ENCODE measurements around the gene MS4A14. TPM values are rescaled to one million over a fixed set of nuclear protein-coding genes. Genes with fewer than 3 reads are reported as not detected.

Gene MS4A14, protein sequence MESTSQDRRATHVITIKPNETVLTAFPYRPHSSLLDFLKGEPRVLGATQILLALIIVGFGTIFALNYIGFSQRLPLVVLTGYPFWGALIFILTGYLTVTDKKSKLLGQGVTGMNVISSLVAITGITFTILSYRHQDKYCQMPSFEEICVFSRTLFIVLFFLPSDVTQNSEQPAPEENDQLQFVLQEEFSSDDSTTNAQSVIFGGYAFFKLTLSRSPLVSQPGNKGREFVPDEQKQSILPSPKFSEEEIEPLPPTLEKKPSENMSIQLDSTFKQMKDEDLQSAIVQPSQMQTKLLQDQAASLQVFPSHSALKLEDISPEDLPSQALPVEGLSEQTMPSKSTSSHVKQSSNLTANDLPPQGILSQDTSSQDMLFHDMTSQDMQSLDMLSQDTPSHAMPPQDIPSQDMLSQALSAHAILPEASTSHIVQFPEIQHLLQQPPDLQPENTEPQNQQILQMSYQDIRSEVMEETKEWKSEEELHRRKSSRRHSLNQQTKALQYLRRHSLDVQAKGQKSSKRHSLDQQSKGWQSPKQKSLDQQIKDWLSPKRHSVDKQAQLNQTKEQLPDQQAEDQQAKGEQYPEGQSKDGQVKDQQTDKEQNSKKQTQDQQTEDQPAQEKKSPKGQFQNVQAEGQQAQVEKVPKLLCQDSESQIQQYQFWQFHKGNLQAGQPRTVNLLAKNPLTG
- polyA plus RNA-seq = 1 to 10 TPM in 1 of 4 donors, under 1 TPM in 1, not detected in 2; 0.12 to 1.2 TPM
- long read RNA-seq, donor 1 = 0 reads
- long read RNA-seq, donor 2 = 0 reads
- long read RNA-seq, donor 3 = 0 reads
- long read RNA-seq, donor 4 = 0 reads
- long read RNA-seq, donor 5 = 0 reads
- long read RNA-seq, donor 6 = 0 reads
- long read RNA-seq, donor 7 = 0 reads
- long read RNA-seq, donor 8 = 0 reads
- long read RNA-seq, donor 9 = 0 reads
- long read RNA-seq, donor 10 = 0 reads

- FAIRE-seq (no peak), DNase-seq (no peak)
- no peaks in the 10 kb centered on the region for H3K36me3 ChIP-seq (ENCODE audit: control insufficient read depth in 3 of 3, insufficient read depth in 2 of 3, low read depth in 1 of 3, low read length in 3 of 3)
- H3K9me3 ChIP-seq (ENCODE audit: control insufficient read depth in 2 of 2, insufficient read depth in 1 of 2, low read depth in 1 of 2, low read length in 1 of 2) = no peaks in the 10 kb centered on the region
- H3K27me3 ChIP-seq (ENCODE audit: control insufficient read depth in 3 of 3, insufficient read depth in 3 of 3, low read length in 3 of 3) = no peaks in the 10 kb centered on the region
- no peak within 1 kb of the TSS for H3K27ac ChIP-seq (ENCODE audit: low read depth in 1 of 3, low read length in 2 of 3)
- no peaks in the 10 kb centered on the region for H3K4me1 ChIP-seq (ENCODE audit: control insufficient read depth in 3 of 3, insufficient read depth in 2 of 3, low read depth in 1 of 3, low read length in 2 of 3)
- 58 to 69% (median 59%) methylated on average over 3 of the region's 3 CpGs for WGBS, 3 donors
- no peak within 1 kb of the TSS for H3K4me3 ChIP-seq (ENCODE audit: low read depth in 1 of 3, low read length in 3 of 3)
These were observed at the start of gene MS4A14 for GRCh38 chr11:60396382-60396781. Gene MS4A14 (plus strand): TSS chr11:60396459. CDS start chr11:60396579, 120 bp downstream.

DNA sequence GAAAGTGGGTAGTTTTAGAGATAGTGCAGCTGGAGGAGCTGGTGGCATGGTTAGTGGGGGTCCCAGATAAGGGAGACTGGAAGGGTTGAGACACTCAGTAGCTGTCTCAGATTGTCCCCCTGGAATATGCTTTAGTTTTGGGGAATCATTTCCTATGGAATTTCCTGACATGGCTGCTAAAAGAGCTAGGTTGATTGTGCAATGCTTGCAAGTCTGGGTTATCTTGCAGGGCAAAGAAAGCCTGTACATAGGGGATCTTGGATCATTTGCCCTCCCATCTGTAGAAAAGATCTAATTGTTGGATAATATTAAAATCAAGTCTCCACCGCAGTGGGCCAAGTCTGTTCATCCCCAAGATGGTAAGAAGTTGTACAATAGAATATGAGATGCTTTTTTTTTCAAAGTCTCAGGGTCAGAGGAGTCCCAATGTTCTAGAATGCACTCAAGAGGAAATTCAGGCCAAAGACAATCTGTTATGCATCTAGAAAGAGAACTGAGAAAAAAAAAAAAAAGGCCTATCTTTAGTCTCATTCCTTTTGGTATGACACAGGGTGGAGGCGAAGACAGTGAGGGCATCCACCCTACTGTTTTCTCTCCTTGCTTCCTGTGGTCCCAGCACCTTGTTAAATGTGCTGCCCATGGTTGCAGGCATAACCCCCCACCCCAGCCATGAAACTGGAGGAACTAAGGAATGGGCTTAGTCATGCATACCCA lies 49.0 kb upstream of the MS4A14 start:
- 96 to 97% (median 96%) methylated on average over 2 of the region's 2 CpGs for WGBS, 3 donors
- H3K27me3 ChIP-seq (ENCODE audit: control insufficient read depth in 3 of 3, insufficient read depth in 3 of 3, low read length in 3 of 3) = no peaks in the 10 kb centered on the region
- no peaks in the 10 kb centered on the region for H3K36me3 ChIP-seq (ENCODE audit: control insufficient read depth in 3 of 3, insufficient read depth in 2 of 3, low read depth in 1 of 3, low read length in 3 of 3)
- no peak overlapping the region for H3K27ac ChIP-seq (ENCODE audit: low read depth in 1 of 3, low read length in 2 of 3)
- H3K4me3 ChIP-seq (ENCODE audit: low read depth in 1 of 3, low read length in 3 of 3) = no peak overlapping the region
- peaks cover 0 to 27% (median 6%) of the 10 kb centered on the region in 3 donors for H3K4me1 ChIP-seq (ENCODE audit: control insufficient read depth in 3 of 3, insufficient read depth in 2 of 3, low read depth in 1 of 3, low read length in 2 of 3)
- no peak for FAIRE-seq
- H3K9me3 ChIP-seq (ENCODE audit: control insufficient read depth in 2 of 2, insufficient read depth in 1 of 2, low read depth in 1 of 2, low read length in 1 of 2) = peaks cover 0 to 5% of the 10 kb centered on the region in 2 donors
- DNase-seq = no peak

GRCh38 chr11:60348116-60348515 lies 48.1 kb upstream of the MS4A14 start:
- Histone ChIP-seq H3K27me3 (ENCODE audit: control insufficient read depth in 3 of 3, insufficient read depth in 3 of 3, low read length in 3 of 3) (no peaks in the 10 kb centered on the region), H3K9me3 (ENCODE audit: control insufficient read depth in 2 of 2, insufficient read depth in 1 of 2, low read depth in 1 of 2, low read length in 1 of 2) (peaks cover 0 to 5% of the 10 kb centered on the region in 2 donors), H3K4me1 (ENCODE audit: control insufficient read depth in 3 of 3, insufficient read depth in 2 of 3, low read depth in 1 of 3, low read length in 2 of 3) (peaks cover 0 to 27% (median 8%) of the 10 kb centered on the region in 3 donors), H3K27ac (ENCODE audit: low read depth in 1 of 3, low read length in 2 of 3) (no peak overlapping the region), H3K4me3 (ENCODE audit: low read depth in 1 of 3, low read length in 3 of 3) (no peak overlapping the region), H3K36me3 (ENCODE audit: control insufficient read depth in 3 of 3, insufficient read depth in 2 of 3, low read depth in 1 of 3, low read length in 3 of 3) (no peaks in the 10 kb centered on the region)
- DNase-seq = peak; percentile 28 to 41
- no peak for FAIRE-seq
- 56 to 69% (median 62%) methylated on average over 2 of the region's 2 CpGs for WGBS, 3 donors

DNA sequence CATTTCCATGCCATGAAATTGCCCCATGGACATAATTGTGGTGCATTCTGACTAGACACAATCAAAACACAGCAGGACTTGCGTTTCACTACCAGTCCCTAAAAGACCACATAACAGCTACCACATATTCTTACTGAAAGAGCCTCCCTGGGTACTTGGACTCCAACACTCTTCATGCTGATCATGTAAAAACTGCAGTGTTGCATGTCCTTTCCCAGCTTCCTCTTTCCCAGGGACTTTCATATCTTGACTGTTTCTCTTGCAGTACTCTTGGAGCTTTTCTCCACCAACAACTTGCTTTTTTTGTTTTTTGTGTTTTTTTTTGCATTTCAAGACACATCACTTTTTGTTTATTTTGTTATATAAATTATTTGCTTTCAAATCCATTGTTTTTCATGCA lies 46.3 kb upstream of the MS4A14 start:
- DNase-seq (peak in 1 of 2 donors; percentile 22), FAIRE-seq (no peak)
- Histone ChIP-seq H3K27me3 (ENCODE audit: control insufficient read depth in 3 of 3, insufficient read depth in 3 of 3, low read length in 3 of 3) (no peaks in the 10 kb centered on the region), H3K9me3 (ENCODE audit: control insufficient read depth in 2 of 2, insufficient read depth in 1 of 2, low read depth in 1 of 2, low read length in 1 of 2) (peaks cover 0 to 7% of the 10 kb centered on the region in 2 donors), H3K27ac (ENCODE audit: low read depth in 1 of 3, low read length in 2 of 3) (no peak overlapping the region), H3K36me3 (ENCODE audit: control insufficient read depth in 3 of 3, insufficient read depth in 2 of 3, low read depth in 1 of 3, low read length in 3 of 3) (no peaks in the 10 kb centered on the region), H3K4me3 (ENCODE audit: low read depth in 1 of 3, low read length in 3 of 3) (no peak overlapping the region), H3K4me1 (ENCODE audit: control insufficient read depth in 3 of 3, insufficient read depth in 2 of 3, low read depth in 1 of 3, low read length in 2 of 3) (peaks cover 0 to 27% (median 8%) of the 10 kb centered on the region in 3 donors)
- 81 to 88% (median 81%) methylated on average over 1 of the region's 1 CpG for WGBS, 3 donors

GRCh38 chr11:60357771-60358170 lies 38.5 kb upstream of the MS4A14 start:
- WGBS, 3 donors = 32 to 43% (median 35%) methylated on average over 2 of the region's 2 CpGs
- no peak for FAIRE-seq

DNA sequence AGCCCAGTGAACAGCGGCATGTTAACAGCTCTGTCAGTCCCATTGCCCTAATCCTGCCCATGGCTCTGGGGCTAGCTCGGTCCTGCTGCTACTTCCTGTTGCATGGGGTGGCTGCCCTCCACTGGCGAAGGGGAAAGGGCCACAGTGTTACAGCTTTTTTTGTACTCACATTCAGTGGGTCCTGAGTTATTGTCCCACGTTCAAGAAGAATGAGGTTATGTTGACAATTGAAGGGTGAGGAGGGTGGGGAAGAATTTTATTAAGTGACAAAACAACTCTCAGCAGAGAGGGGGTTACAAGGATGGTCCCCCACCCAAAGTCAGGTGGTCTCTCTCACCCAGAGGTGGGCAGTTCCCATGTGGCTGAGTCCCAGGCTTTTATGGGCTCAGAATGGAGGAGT lies 35.6 kb upstream of the MS4A14 start:
- FAIRE-seq (no peak), DNase-seq (no peak)
- no peak overlapping the region for H3K4me3 ChIP-seq (ENCODE audit: low read depth in 1 of 3, low read length in 3 of 3)
- no peaks in the 10 kb centered on the region for H3K27me3 ChIP-seq (ENCODE audit: control insufficient read depth in 3 of 3, insufficient read depth in 3 of 3, low read length in 3 of 3)
- H3K27ac ChIP-seq (ENCODE audit: low read depth in 1 of 3, low read length in 2 of 3) = no peak overlapping the region
- H3K4me1 ChIP-seq (ENCODE audit: control insufficient read depth in 3 of 3, insufficient read depth in 2 of 3, low read depth in 1 of 3, low read length in 2 of 3) = no peaks in the 10 kb centered on the region
- H3K9me3 ChIP-seq (ENCODE audit: control insufficient read depth in 2 of 2, insufficient read depth in 1 of 2, low read depth in 1 of 2, low read length in 1 of 2) = peaks cover 0 to 18% of the 10 kb centered on the region in 2 donors
- no peaks in the 10 kb centered on the region for H3K36me3 ChIP-seq (ENCODE audit: control insufficient read depth in 3 of 3, insufficient read depth in 2 of 3, low read depth in 1 of 3, low read length in 3 of 3)
- WGBS, 3 donors = 89 to 92% (median 90%) methylated on average over 4 of the region's 4 CpGs

More at GRCh38 chr11:60357771-60358170, 38.5 kb upstream of the MS4A14 start:
- Histone ChIP-seq H3K4me1 (ENCODE audit: control insufficient read depth in 3 of 3, insufficient read depth in 2 of 3, low read depth in 1 of 3, low read length in 2 of 3) (peaks cover 0 to 3% (median 0%) of the 10 kb centered on the region in 3 donors), H3K36me3 (ENCODE audit: control insufficient read depth in 3 of 3, insufficient read depth in 2 of 3, low read depth in 1 of 3, low read length in 3 of 3) (no peaks in the 10 kb centered on the region), H3K9me3 (ENCODE audit: control insufficient read depth in 2 of 2, insufficient read depth in 1 of 2, low read depth in 1 of 2, low read length in 1 of 2) (peaks cover 0 to 20% of the 10 kb centered on the region in 2 donors), H3K27ac (ENCODE audit: low read depth in 1 of 3, low read length in 2 of 3) (no peak overlapping the region), H3K4me3 (ENCODE audit: low read depth in 1 of 3, low read length in 3 of 3) (no peak overlapping the region), H3K27me3 (ENCODE audit: control insufficient read depth in 3 of 3, insufficient read depth in 3 of 3, low read length in 3 of 3) (no peaks in the 10 kb centered on the region)
- DNase-seq = no peak

- DNase-seq (no peak), FAIRE-seq (no peak)
- H3K27ac ChIP-seq (ENCODE audit: low read depth in 1 of 3, low read length in 2 of 3) = no peak overlapping the region
- H3K36me3 ChIP-seq (ENCODE audit: control insufficient read depth in 3 of 3, insufficient read depth in 2 of 3, low read depth in 1 of 3, low read length in 3 of 3) = no peaks in the 10 kb centered on the region
- no peaks in the 10 kb centered on the region for H3K4me1 ChIP-seq (ENCODE audit: control insufficient read depth in 3 of 3, insufficient read depth in 2 of 3, low read depth in 1 of 3, low read length in 2 of 3)
- no peak overlapping the region for H3K4me3 ChIP-seq (ENCODE audit: low read depth in 1 of 3, low read length in 3 of 3)
- peaks cover 0 to 18% of the 10 kb centered on the region in 2 donors for H3K9me3 ChIP-seq (ENCODE audit: control insufficient read depth in 2 of 2, insufficient read depth in 1 of 2, low read depth in 1 of 2, low read length in 1 of 2)
- no peaks in the 10 kb centered on the region for H3K27me3 ChIP-seq (ENCODE audit: control insufficient read depth in 3 of 3, insufficient read depth in 3 of 3, low read length in 3 of 3)
- 6 to 30% (median 9%) methylated on average over 1 of the region's 1 CpG for WGBS, 3 donors
These were observed 34.0 kb upstream of the MS4A14 start for GRCh38 chr11:60362241-60362640.

Measured in small intestine (tissue), 16 donors.